ENCODE data around the gene MBP.

MBP gene

DNA sequence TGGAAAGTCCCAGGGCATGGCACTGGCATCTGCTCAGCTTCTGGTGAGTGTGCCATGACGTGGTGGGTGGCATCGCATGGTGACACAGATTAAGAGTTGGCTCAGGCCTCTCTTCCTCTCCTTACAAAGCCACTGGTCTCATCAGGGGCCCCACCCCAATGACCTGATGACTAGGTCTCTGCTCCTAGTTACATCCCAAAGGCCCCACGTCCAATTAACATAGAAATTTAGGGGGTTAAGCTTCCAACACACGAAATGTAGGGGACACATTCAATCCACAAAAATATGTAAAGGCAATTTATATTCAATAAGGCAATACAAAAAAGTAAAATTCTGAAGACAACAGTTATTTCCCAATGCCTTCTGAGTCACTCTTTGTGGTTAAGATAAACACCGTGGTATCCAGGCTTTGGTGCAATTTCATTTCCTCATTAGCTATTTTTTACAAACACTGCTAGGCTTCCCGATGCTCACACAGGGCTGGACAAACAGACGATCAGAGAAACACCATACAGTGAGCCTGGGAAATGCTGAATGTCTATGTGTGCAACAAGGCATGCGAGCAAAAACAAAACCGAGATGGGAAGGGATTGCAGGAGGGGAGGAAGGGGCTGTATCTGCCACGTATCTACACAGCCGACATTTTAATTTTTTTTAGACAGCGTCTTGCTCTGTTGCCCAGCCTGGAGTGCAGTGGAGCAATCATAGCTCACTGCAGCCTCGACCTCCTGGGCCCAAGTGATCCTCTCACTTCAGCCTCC is 67.2 kb downstream of the MBP start:
- peak; percentile 62 for DNase-seq (ENCODE audit: low spot score)

DNA sequence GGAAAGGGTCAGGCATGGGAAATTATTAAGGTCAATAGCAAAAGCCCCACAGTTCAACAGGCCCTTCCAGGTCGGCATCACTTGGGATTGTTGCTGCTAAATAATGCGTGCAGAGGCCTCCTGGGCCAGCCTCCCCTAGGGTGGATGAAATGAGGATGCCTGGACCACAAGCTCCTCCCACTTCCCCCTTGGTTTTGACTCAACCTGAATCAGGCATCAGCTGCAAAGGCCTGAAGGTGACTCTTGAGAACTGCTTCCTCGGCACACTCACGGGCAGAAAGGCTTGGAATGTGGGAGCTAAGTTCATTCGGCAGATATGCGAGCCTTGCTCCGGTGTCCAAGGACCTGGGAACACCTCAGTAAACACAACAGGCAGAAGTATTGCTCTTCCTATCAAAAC is 69.3 kb downstream of the MBP start:
- DNase-seq (ENCODE audit: low spot score): no peak

- DNase-seq (ENCODE audit: low spot score): peak; percentile 41
These were observed 70.0 kb downstream of the MBP start for GRCh38 chr18:77062518-77063003.

- no peak for DNase-seq (ENCODE audit: low spot score)
These were observed 70.6 kb downstream of the MBP start for GRCh38 chr18:77061946-77062517.

DNA sequence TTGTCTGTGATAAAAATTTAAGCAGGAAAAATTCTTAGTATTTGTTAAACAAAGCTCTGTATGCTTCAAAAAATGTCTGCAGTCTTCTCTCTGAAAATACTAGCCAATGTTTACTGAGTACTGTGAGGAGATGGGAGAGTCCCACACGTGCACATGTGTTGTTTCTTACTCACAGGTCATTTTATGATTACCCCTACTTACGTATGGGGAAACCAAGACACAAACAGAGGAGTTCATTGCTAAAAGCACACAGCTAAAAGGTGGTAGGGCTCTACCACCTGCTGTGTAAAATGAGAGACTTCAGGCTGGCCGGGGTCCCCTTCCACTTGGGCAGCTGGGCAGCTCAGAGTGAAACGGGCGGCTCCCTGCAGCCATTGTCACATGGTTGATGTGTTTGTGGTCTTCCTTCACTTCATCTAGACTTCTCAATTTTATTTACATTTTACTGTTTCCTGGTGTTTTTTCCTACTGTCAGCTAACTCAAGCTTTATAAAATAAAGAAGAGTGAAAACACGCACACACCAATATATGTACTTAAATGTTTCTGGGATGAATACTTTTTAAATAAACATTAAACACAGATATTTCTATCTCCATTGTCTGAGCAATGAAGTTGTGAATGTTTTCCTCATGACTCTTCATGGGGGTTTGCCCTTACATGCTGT is 71.2 kb downstream of the MBP start:
- DNase-seq (ENCODE audit: low spot score): no peak

- no peak for DNase-seq (ENCODE audit: low spot score)
These were observed 72.4 kb downstream of the MBP start for GRCh38 chr18:77060151-77060550.

- peak; percentile 48 for DNase-seq (ENCODE audit: low spot score)
These were observed 73.2 kb downstream of the MBP start for GRCh38 chr18:77059294-77059916.

- DNase-seq (ENCODE audit: low spot score): no peak
These were observed 74.2 kb downstream of the MBP start for GRCh38 chr18:77058290-77058835.

DNA sequence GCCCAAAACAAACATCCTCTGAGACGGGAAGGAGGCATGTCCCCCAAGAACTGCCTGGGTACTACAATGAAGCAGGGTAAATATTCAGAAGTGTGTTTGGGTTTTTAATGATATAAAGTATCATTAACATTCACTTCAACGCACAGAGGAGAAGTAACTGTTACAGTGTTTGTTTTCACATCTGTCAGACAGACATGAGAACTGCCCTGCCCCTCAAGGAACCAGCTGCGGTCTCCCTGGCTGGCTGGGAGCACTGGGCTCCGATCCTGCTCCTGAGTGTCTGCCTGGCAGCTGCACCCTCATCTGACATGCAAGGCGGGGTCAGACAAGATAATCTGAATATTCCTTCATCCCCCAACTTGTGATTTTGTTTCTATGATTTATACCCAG is 75.6 kb downstream of the MBP start:
- DNase-seq (ENCODE audit: low spot score): no peak

- DNase-seq (ENCODE audit: low spot score): no peak
These were observed 76.1 kb downstream of the MBP start for GRCh38 chr18:77056344-77057005.

- no peak for DNase-seq (ENCODE audit: low spot score)
These were observed 76.9 kb downstream of the MBP start for GRCh38 chr18:77055429-77056300.

DNA sequence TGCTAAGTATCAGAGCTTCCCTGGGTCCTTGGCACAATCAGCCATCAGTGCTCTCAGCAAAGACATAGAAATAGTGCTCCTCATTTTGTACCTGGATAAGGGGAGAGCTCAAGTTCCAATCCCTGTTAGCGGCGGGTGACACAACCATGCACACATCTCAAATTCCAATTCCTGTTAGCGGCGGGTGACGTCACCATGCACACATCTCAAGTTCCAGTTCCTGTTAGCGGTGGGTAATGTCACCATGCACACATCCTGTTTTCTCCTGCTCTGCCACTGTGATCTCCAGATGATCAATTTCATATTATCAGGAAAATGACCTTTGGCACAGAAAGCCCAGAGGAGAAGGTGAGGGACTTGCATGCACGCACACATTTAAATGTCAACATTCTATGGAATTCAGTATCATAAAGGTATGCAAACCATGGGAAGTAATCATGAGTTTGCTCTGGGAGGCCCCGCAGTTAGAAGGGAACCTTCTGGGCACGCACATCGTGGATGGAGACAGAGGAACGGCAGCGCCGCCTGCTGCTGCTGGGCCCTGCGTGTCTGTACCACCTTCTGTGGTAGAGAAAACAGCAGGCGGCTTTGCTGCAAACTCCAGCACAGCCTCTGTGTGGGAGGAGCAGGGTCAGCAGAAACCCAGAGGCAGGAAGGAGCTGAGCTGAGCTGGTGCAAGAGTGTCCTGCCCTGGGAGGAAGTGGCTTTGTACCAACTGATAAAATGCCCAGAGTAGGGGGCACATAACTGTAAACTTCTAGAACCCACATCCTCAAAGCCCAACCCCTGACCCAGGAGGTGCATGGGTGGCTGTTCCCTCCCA is 77.8 kb downstream of the MBP start:
- no peak for DNase-seq (ENCODE audit: low spot score)

DNA sequence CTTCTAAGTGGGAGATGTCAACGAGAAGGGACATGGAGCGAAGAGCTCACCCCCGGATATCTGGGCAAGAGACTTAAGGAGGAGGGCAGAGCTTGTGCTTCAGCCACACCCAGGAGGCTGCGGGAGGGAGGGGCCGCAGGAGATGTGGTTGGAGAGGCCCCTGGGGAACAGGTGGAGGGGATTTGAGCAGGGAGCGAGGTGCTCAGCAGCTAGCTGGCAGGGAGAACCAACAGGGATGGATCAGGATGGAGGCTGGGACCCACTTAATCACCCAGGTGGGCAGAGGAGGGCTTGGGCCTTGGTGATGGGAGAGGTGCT is 78.3 kb downstream of the MBP start:
- no peak for DNase-seq (ENCODE audit: low spot score)

- DNase-seq (ENCODE audit: low spot score): no peak
These were observed 78.8 kb downstream of the MBP start for GRCh38 chr18:77053616-77054287.

DNA sequence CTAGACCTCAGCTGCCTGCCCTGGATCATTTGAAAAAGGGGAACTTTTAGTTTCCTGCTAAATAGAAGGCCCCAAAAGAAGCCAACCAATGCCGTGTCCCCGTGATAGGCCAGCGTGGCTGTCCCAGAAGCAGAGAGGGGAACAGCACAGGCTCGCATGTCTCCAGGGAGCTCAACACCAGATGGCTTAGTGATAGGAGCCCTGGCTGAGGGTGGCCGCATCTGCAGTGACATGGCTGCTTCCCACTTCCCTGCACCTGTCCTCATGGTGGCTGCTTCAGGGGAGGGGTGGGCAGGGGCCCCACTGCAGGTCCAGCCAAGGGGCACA is 79.6 kb downstream of the MBP start:
- no peak for DNase-seq (ENCODE audit: low spot score)

DNA sequence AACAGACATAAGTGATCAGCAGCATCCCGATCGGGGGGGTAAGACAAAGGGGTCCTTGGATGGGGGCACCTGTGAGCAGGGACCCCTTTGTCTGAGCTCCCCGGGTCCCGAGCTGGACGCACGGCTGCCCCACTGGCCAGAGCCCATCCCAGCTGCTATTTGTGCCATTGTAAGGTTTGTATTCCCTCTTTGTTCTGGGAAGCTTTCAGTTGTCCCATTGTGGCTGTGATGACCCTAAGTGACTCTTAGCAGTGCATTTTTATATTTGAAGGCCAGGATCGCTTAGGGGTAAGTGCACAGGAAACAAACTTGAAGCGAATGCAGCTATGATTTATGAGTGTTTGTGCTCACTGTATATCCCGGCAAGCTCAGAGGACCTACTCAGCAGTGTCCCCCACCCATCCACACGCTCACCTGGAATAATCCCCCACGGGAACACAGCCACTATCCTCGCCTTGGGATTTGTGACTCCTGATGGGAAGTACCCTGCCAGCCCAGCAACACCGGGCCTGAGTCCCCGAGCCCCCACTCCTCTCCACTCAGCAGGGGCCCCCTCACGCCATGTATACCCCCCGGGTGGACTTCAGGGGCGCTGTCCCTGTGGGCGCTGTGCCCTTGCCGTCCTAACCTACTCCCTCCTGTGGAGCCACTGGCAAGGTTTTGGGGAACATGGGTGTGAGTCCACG is 80.1 kb downstream of the MBP start:
- DNase-seq (ENCODE audit: low spot score): no peak

GRCh38 chr18:77051581-77052296 is 80.8 kb downstream of the MBP start:
- no peak for DNase-seq (ENCODE audit: low spot score)

DNA sequence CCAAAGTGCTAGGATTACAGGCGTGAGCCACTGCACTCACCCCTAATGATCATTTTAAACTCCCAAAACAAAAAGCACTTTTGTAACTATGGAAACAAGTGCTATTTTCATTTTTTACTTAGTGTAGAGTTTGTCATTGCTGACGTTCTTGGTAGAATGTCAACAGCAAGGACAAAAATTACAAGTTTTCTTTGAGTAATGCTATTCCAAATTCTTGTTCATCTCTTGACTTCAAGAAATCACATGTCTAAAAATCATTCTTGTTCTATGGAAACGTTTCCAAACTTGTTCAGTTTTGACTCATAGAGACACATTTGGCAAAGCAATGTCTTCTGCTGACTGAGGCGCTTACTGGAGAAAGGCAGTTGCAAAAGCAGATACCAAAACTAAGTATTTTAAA is 82.6 kb downstream of the MBP start:
- DNase-seq (ENCODE audit: low spot score): no peak
